OCI-LY1 (cell line): ENCODE results near the gene PYGB.

ENCODE experiments used
- H2AFZ ChIP-seq: fragments of 200-600 bp; sonication (generic), shearing (Covaris generic); 2 replicates; pipeline ENCODE4 v1.6.0; 2014; ENCODE audit warnings: antibody characterized with exemption, mild to moderate bottlenecking, low read length
- H3F3A ChIP-seq: fragments of 200-600 bp; sonication (generic), shearing (Covaris generic); 2 replicates; pipeline ENCODE4 v1.6.0; 2014; ENCODE audit warnings: mild to moderate bottlenecking, antibody characterized with exemption, low read length, moderate library complexity; ENCODE audit not compliant: insufficient read depth
- H3K27ac ChIP-seq: fragments of 200-600 bp; sonication (generic); 2 replicates; pipeline ENCODE4 v1.5.1; 2014; ENCODE audit warnings: low read length, mixed run types, mild to moderate bottlenecking, low read depth; ENCODE audit not compliant: poor library complexity, severe bottlenecking
- H3K27me3 ChIP-seq: fragments of 200-600 bp; sonication (generic); 2 replicates; pipeline ENCODE4 v1.6.0; 2014; ENCODE audit warnings: antibody characterized with exemption, mild to moderate bottlenecking, low read length, moderate library complexity; ENCODE audit not compliant: insufficient read depth
- H3K36me3 ChIP-seq: fragments of 200-600 bp; sonication (generic); 2 replicates; pipeline ENCODE4 v1.6.1; 2014; ENCODE audit warnings: mild to moderate bottlenecking, antibody characterized with exemption, low read length, moderate library complexity, mixed read lengths; ENCODE audit not compliant: insufficient read depth
- H3K4me1 ChIP-seq: fragments of 200-600 bp; sonication (generic); 2 replicates; pipeline ENCODE4 v1.5.1; 2014; ENCODE audit warnings: mild to moderate bottlenecking, low read length, moderate library complexity; ENCODE audit not compliant: insufficient read depth, severe bottlenecking
- H3K4me2 ChIP-seq: fragments of 200-600 bp; sonication (generic), shearing (Covaris generic); 2 replicates; pipeline ENCODE4 v1.6.1; 2014; ENCODE audit warnings: low read length
- H3K4me3 ChIP-seq: fragments of 200-600 bp; sonication (generic); 2 replicates; pipeline ENCODE4 v1.5.1; 2014; ENCODE audit warnings: low read length, low read depth, mild to moderate bottlenecking, mixed read lengths; ENCODE audit not compliant: poor library complexity, severe bottlenecking
- H3K79me2 ChIP-seq: fragments of 200-600 bp; shearing (Covaris generic); 2 replicates; pipeline ENCODE4 v1.6.1; 2016; ENCODE audit warnings: mixed run types, low read length, mixed read lengths; ENCODE audit not compliant: insufficient read depth
- H3K9ac ChIP-seq: fragments of 200-600 bp; sonication (generic), shearing (Covaris generic); 2 replicates; pipeline ENCODE4 v1.6.1; 2014; ENCODE audit warnings: mild to moderate bottlenecking, low read length, mixed read lengths
- H3K9me2 ChIP-seq: fragments of 200-600 bp; sonication (generic), shearing (Covaris generic); 2 replicates; pipeline ENCODE4 v1.6.1; 2014; ENCODE audit warnings: low read depth, mild to moderate bottlenecking, low read length, mixed read lengths
- H3K9me3 ChIP-seq: fragments of 200-600 bp; shearing (Covaris generic); 2 replicates; pipeline ENCODE4 v1.6.1; 2014; ENCODE audit warnings: low read length, mixed read lengths
- H4K20me1 ChIP-seq: fragments of 200-600 bp; sonication (generic), shearing (Covaris generic); 2 replicates; pipeline ENCODE4 v1.6.0; 2016; ENCODE audit warnings: mild to moderate bottlenecking, low read length; ENCODE audit not compliant: insufficient read depth
- CTCF ChIP-seq: fragments of 200-600 bp; sonication (generic), shearing (Covaris generic); IDR thresholded peaks from 2 replicates; pipeline ENCODE4 v1.5.1; 2017; ENCODE audit warnings: mild to moderate bottlenecking, antibody characterized with exemption, low read length, moderate library complexity, mixed read lengths
- EZH2 ChIP-seq: fragments of 200-600 bp; sonication (generic), shearing (Covaris generic); IDR thresholded peaks from 2 replicates; pipeline ENCODE4 v1.8.0; 2017; ENCODE audit warnings: borderline replicate concordance, mixed run types, mild to moderate bottlenecking, antibody characterized with exemption, low read length, moderate library complexity, mixed read lengths

The PYGB gene

GRCh38 chr20:25252230-25252651 is 4.4 kb downstream of the PYGB start:
- H3F3A ChIP-seq: no peaks in the 10 kb centered on the region
- H3K9me2 ChIP-seq: no peaks in the 10 kb centered on the region
- H3K27me3 ChIP-seq: no peaks in the 10 kb centered on the region
- peaks cover 9% of the 10 kb centered on the region for H3K36me3 ChIP-seq
- TF ChIP-seq EZH2: no peak
- no peak for TF ChIP-seq CTCF
- H3K9me3 ChIP-seq: no peaks in the 10 kb centered on the region
- no peak overlapping the region for H3K4me2 ChIP-seq
- H3K27ac ChIP-seq: no peak overlapping the region
- peaks cover 29% of the 10 kb centered on the region for H3K4me1 ChIP-seq
- no peak overlapping the region for H2AFZ ChIP-seq
- H3K79me2 ChIP-seq: peaks cover 48% of the 10 kb centered on the region
- no peaks in the 10 kb centered on the region for H4K20me1 ChIP-seq
- H3K9ac ChIP-seq: no peak overlapping the region
- H3K4me3 ChIP-seq: no peak overlapping the region

- no peaks in the 10 kb centered on the region for H3K9me2 ChIP-seq
- H2AFZ ChIP-seq: no peak overlapping the region
- no peaks in the 10 kb centered on the region for H4K20me1 ChIP-seq
- H3K36me3 ChIP-seq: peaks cover 9% of the 10 kb centered on the region
- H3K27me3 ChIP-seq: no peaks in the 10 kb centered on the region
- H3K9me3 ChIP-seq: no peaks in the 10 kb centered on the region
- H3K9ac ChIP-seq: no peak overlapping the region
- no peaks in the 10 kb centered on the region for H3F3A ChIP-seq
- H3K4me3 ChIP-seq: no peak overlapping the region
- no peak for TF ChIP-seq EZH2
- TF ChIP-seq CTCF: no peak
- peaks cover 25% of the 10 kb centered on the region for H3K4me1 ChIP-seq
- no peak overlapping the region for H3K27ac ChIP-seq
- peaks cover 48% of the 10 kb centered on the region for H3K79me2 ChIP-seq
- no peak overlapping the region for H3K4me2 ChIP-seq
Measured at GRCh38 chr20:25252686-25253421, 5.0 kb downstream of the PYGB start.

- Histone ChIP-seq H3K27ac (no peak overlapping the region), H3K4me3 (no peak overlapping the region), H3F3A (no peaks in the 10 kb centered on the region), H3K4me1 (peaks cover 22% of the 10 kb centered on the region), H2AFZ (no peak overlapping the region), H3K9me2 (no peaks in the 10 kb centered on the region), H3K36me3 (peaks cover 9% of the 10 kb centered on the region), H3K79me2 (peaks cover 46% of the 10 kb centered on the region), H3K4me2 (no peak overlapping the region), H3K27me3 (no peaks in the 10 kb centered on the region), H3K9me3 (no peaks in the 10 kb centered on the region), H3K9ac (no peak overlapping the region), H4K20me1 (no peaks in the 10 kb centered on the region)
- no peak for TF ChIP-seq CTCF
- no peak for TF ChIP-seq EZH2
Measured at GRCh38 chr20:25253606-25254275, 5.9 kb downstream of the PYGB start.
